GM21717 (cell line): Measurements from ENCODE around the gene COL5A1.
"Not testable (repeated sequence)": the region's sequence is repeated elsewhere in the genome, so short reads cannot be mapped to it uniquely, and the experiment has no call there.

ENCODE experiments used
- ATAC-seq: cut with Tn5 transposase; IDR thresholded peaks from one replicate; pipeline ENCODE4 v1.9.1; 2021; ENCODE audit warnings: mild to moderate bottlenecking, moderate library complexity; ENCODE audit not compliant: unreplicated experiment

COL5A1 gene

GRCh38 chr9:134676361-134676760, 34.8 kb downstream of the COL5A1 start:
- ATAC-seq, result no peak

GRCh38 chr9:134676886-134677285, 35.3 kb downstream of the COL5A1 start:
- no peak for ATAC-seq

- ATAC-seq, result no peak
Measured at GRCh38 chr9:134677743-134678142, 36.1 kb downstream of the COL5A1 start.

GRCh38 chr9:134678206-134678605, 36.6 kb downstream of the COL5A1 start:
- no peak for ATAC-seq

- no peak for ATAC-seq
Measured at GRCh38 chr9:134678666-134679443, 37.3 kb downstream of the COL5A1 start.

- ATAC-seq, result no peak
Measured at GRCh38 chr9:134679616-134680392, 38.2 kb downstream of the COL5A1 start.

GRCh38 chr9:134680393-134681060, 38.9 kb downstream of the COL5A1 start:
- no peak for ATAC-seq

GRCh38 chr9:134681061-134681661, 39.6 kb downstream of the COL5A1 start:
- no peak for ATAC-seq

- ATAC-seq, result no peak
Measured at GRCh38 chr9:134682026-134682425, 40.4 kb downstream of the COL5A1 start.

- no peak for ATAC-seq
Measured at GRCh38 chr9:134682651-134683364, 41.2 kb downstream of the COL5A1 start.

GRCh38 chr9:134683714-134684374, 42.2 kb downstream of the COL5A1 start:
- no peak for ATAC-seq

- no peak for ATAC-seq
Measured at GRCh38 chr9:134684375-134684723, 42.7 kb downstream of the COL5A1 start.

GRCh38 chr9:134684941-134685340, 43.3 kb downstream of the COL5A1 start:
- ATAC-seq, result not testable (repeated sequence)

GRCh38 chr9:134685784-134686183, 44.2 kb downstream of the COL5A1 start:
- no peak for ATAC-seq

GRCh38 chr9:134686896-134687295, 45.3 kb downstream of the COL5A1 start:
- ATAC-seq, result no peak

GRCh38 chr9:134687556-134687955, 46.0 kb downstream of the COL5A1 start:
- ATAC-seq, result no peak

GRCh38 chr9:134688231-134688630, 46.6 kb downstream of the COL5A1 start:
- ATAC-seq, result no peak

GRCh38 chr9:134688661-134689320, 47.2 kb downstream of the COL5A1 start:
- ATAC-seq, result no peak

- no peak for ATAC-seq
Measured at GRCh38 chr9:134689321-134690181, 47.9 kb downstream of the COL5A1 start.
